Peyer's patch (tissue), 4 donors: Measurements from ENCODE around the gene GRAMD4. TPM values are rescaled to one million over a fixed set of nuclear protein-coding genes. Genes with fewer than 3 reads are reported as not detected.

ENCODE experiments used
- DNase-seq, 3 donors: peaks; one replicate each; pipeline ENCODE4 v3.0.0-alpha.2; 2017 to 2019
- H3K27ac ChIP-seq, 4 donors: fragments of 200-600 bp; sonication (generic); one replicate each; pipeline ENCODE4 v1.5.1; 2016 to 2019
- H3K27me3 ChIP-seq, 2 donors: fragments of 200-600 bp; sonication (generic); one replicate each; pipeline ENCODE4 v1.5.1; 2019
- H3K36me3 ChIP-seq, 3 donors: fragments of 200-600 bp; sonication (generic); one replicate each; pipeline ENCODE4 v1.5.1; 2016 to 2019
- H3K4me1 ChIP-seq, 4 donors: fragments of 200-600 bp; sonication (generic); one replicate each; pipeline ENCODE4 v1.5.1; 2016 to 2019
- H3K4me3 ChIP-seq, 4 donors: fragments of 200-600 bp; sonication (generic); 1 replicate in 3 of 4; 2 replicates in 1 of 4; pipeline ENCODE4 v1.5.1; 2016 to 2019; ENCODE audit warnings: mild to moderate bottlenecking in 1 of 4
- H3K9me3 ChIP-seq, 4 donors: fragments of 200-600 bp; sonication (generic); one replicate each; pipeline ENCODE4 v1.5.1; 2016 to 2019; ENCODE audit warnings: mild to moderate bottlenecking in 1 of 4
- CTCF ChIP-seq, 6 experiments: fragments of 450-650 bp in 4 of 6; fragments of 200-600 bp in 2 of 6; sonication (generic) in 1 of 6; IDR thresholded peaks; one replicate each; pipeline ENCODE4 v1.5.1; 2017 to 2019; ENCODE audit warnings: antibody characterized with exemption in 6 of 6, mild to moderate bottlenecking in 3 of 6, moderate library complexity in 1 of 6
- POLR2A ChIP-seq, 2 donors: fragments of 450-650 bp; IDR thresholded peaks; one replicate each; pipeline ENCODE4 v1.5.1; 2017; ENCODE audit warnings: antibody characterized with exemption in 2 of 2, mild to moderate bottlenecking in 2 of 2, moderate library complexity in 2 of 2
- total RNA-seq, 4 donors: library from RNA; depleted of rRNA; stranded (reverse); fragments of >200 nt; gene quantifications; one replicate each; pipeline ENCODE4 v1.1.0, GENCODE V29; 2016

GRAMD4 gene
- 100 to 1,000 TPM in 3 of 4 donors, 10 to 100 TPM in 1; 98.2 to 428 (median 422) TPM for total RNA-seq

GRCh38 chr22:46619830-46620501 lies at the start of gene GRAMD4:
Gene GRAMD4, plus strand, starts transcription at chr22:46620386. Its CDS starts 6,414 bp downstream, at chr22:46626800.
- H3K4me3 ChIP-seq: no peak within 1 kb of the TSS
- no peaks in the 10 kb centered on the region for H3K9me3 ChIP-seq
- H3K27ac ChIP-seq: peak within 1 kb of the TSS; percentile 27 to 63 (median 42)
- peaks cover 0 to 40% (median 0%) of the 10 kb centered on the region in 4 donors for H3K4me1 ChIP-seq
- no peaks in the 10 kb centered on the region for H3K36me3 ChIP-seq
- no peak for DNase-seq
- H3K27me3 ChIP-seq: no peaks in the 10 kb centered on the region
- TF ChIP-seq CTCF (IDR thresholded peaks at IDR 0.05) (no peak), POLR2A (IDR thresholded peaks at IDR 0.05) (no peak)

GRCh38 chr22:46571642-46572250 lies 48.4 kb upstream of the GRAMD4 start:
- Histone ChIP-seq H3K27ac (no peak overlapping the region), H3K9me3 (peaks cover 0 to 7% (median 0%) of the 10 kb centered on the region in 4 donors), H3K27me3 (no peaks in the 10 kb centered on the region), H3K36me3 (no peaks in the 10 kb centered on the region), H3K4me1 (peaks cover 0 to 21% (median 5%) of the 10 kb centered on the region in 4 donors), H3K4me3 (no peak overlapping the region)
- DNase-seq: peak in 2 of 3 donors; percentile 3 to 17
- TF ChIP-seq CTCF (IDR thresholded peaks at IDR 0.05) (no peak), POLR2A (IDR thresholded peaks at IDR 0.05) (no peak)

GRCh38 chr22:46572911-46573780 lies 47.0 kb upstream of the GRAMD4 start:
- H3K36me3 ChIP-seq: no peaks in the 10 kb centered on the region
- peaks cover 0 to 25% (median 9%) of the 10 kb centered on the region in 4 donors for H3K4me1 ChIP-seq
- H3K4me3 ChIP-seq: no peak overlapping the region
- no peak for TF ChIP-seq POLR2A (IDR thresholded peaks at IDR 0.05)
- TF ChIP-seq CTCF (IDR thresholded peaks at IDR 0.05): no peak
- H3K27me3 ChIP-seq: no peaks in the 10 kb centered on the region
- peaks cover 0 to 7% (median 0%) of the 10 kb centered on the region in 4 donors for H3K9me3 ChIP-seq
- peak in 2 of 3 donors; percentile 43 to 47 for DNase-seq
- no peak overlapping the region for H3K27ac ChIP-seq

GRCh38 chr22:46573781-46574437 lies 46.3 kb upstream of the GRAMD4 start:
- Histone ChIP-seq H3K4me1 (peaks cover 0 to 33% (median 14%) of the 10 kb centered on the region in 4 donors), H3K36me3 (no peaks in the 10 kb centered on the region), H3K27me3 (no peaks in the 10 kb centered on the region), H3K9me3 (peaks cover 0 to 7% (median 0%) of the 10 kb centered on the region in 4 donors), H3K4me3 (no peak overlapping the region), H3K27ac (peak overlapping the region in 1 of 4 donors; percentile 92)
- TF ChIP-seq POLR2A (IDR thresholded peaks at IDR 0.05): no peak
- no peak for TF ChIP-seq CTCF (IDR thresholded peaks at IDR 0.05)
- DNase-seq: peak in 2 of 3 donors; percentile 43 to 47

- TF ChIP-seq CTCF (IDR thresholded peaks at IDR 0.05): no peak
- TF ChIP-seq POLR2A (IDR thresholded peaks at IDR 0.05): no peak
- Histone ChIP-seq H3K4me3 (no peak overlapping the region), H3K4me1 (peaks cover 0 to 37% (median 19%) of the 10 kb centered on the region in 4 donors), H3K27me3 (no peaks in the 10 kb centered on the region), H3K9me3 (peaks cover 0 to 7% (median 0%) of the 10 kb centered on the region in 4 donors), H3K36me3 (no peaks in the 10 kb centered on the region), H3K27ac (peak overlapping the region in 3 of 4 donors; percentile 63 to 92 (median 89))
- DNase-seq: peak in 1 of 3 donors; percentile 33
Observed at GRCh38 chr22:46574438-46574992, 45.7 kb upstream of the GRAMD4 start.
